Stimulated activated CD8-positive, alpha-beta memory T cell treated with anti-CD3 and anti-CD28 coated beads, Interleukin-7, amount 100 ng/mL, for 24 hours (primary cell): Measurements from ENCODE around the gene ARHGAP1.
"Not testable (repeated sequence)": the region's sequence is repeated elsewhere in the genome, so short reads cannot be mapped to it uniquely, and the experiment has no call there.

Source experiments
- DNase-seq: peaks from one replicate; pipeline ENCODE4 v3.0.0-alpha.2; 2020; ENCODE audit warnings: low read depth

ARHGAP1 gene

GRCh38 chr11:46672381-46672839 lies 28.0 kb downstream of the ARHGAP1 start:
- no peak for DNase-seq

DNA sequence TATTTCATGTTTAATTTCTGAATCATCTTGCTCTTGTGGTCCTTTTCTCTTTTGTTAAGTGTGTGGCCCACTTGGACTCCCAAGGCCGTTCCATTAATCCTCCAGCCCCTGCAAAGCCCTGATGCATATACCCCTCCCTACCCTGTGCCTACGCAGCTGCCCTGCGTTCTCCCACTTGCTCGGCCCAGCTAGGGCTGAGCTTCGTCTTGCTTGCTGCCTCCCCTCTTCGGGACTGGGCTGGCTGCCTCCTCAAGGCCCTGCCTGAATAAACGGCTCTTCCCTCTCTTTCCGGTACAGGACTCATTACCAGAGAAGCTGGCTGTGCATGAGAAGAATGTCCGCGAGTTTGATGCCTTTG lies 28.5 kb downstream of the ARHGAP1 start:
- no peak for DNase-seq

GRCh38 chr11:46670521-46670920 lies 29.9 kb downstream of the ARHGAP1 start:
- DNase-seq = not testable (repeated sequence)

DNA sequence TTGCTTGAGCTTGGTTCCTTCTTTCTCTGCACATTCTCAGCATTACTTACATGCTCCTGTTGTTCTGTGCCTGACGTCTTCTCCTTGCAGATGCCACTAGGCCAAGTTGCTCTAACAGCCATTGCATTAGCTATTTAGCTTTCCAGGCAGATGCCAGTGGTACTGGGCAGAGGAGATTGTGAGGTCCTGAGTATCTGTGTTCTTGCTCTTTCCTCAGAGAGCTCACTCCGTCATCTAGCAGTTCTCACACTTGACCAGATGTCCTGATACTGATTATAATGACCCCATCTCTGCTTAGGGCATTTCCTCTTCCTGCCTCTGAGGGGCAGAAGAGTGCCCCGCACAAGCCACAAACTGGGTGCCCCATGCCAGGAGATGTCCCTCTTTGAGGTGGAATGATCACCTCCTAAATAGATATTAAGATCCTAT lies 30.7 kb downstream of the ARHGAP1 start:
- no peak for DNase-seq

GRCh38 chr11:46668480-46669085 lies 31.8 kb downstream of the ARHGAP1 start:
- no peak for DNase-seq

DNA sequence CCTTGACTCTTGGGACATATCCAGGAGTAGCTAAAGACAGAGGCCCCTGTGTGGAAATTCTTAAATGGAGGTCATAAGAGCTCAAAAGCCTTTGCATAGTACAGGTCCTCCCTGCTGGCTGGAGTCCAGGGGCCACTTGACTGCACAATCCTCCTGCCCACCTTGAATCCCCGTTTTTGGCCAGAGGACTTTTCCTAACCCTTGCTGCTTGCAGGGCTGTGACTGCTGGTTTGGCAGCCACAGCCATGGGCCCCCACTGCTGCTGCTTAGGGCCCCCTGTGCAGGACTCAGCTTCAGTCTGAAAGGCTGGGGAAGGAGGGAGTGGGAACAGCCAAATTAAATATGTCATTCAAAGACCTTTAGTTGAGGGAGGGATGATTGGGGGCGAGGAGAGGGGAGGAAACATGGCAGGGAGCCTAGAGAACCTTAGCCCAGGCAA lies 33.4 kb downstream of the ARHGAP1 start:
- no peak for DNase-seq

DNA sequence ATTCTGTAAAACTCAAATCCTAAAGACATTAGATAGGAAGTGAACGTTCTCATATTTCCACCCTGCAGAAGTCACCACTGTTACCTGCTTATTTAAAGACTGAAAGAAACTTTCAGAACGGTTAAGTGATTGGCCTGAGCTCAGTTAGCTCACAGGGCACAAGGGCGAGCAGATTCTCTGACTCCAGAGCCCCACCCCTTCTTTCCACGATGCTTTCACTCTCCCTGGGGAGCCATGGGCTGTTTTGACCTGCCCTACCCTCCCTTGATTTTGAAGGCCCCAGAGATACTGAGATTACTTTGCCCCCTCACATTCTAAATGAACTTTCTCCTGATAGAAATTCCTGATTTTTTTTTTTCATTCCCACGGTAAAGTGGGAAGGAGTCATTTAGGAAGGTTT lies 33.9 kb downstream of the ARHGAP1 start:
- no peak for DNase-seq

DNA sequence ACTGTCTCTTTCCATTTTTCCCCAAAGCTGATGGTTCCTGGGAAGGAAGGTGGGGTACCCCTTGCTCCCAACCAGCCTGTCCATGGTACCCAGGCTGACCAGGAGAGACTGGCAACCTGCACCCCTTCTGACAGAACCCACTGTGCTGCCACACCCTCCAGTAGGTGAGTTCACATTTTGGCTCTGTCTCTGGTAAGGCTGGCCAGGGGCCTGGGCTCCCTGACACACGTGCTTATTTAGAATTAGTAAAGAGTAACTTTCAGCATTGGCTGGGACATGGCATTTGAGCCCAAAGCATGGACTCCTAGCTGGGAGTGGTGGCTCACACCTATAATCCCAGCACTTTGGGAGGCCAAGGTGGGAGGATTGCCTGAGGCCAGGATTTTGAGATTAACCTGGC lies 35.1 kb downstream of the ARHGAP1 start:
- DNase-seq = no peak

DNA sequence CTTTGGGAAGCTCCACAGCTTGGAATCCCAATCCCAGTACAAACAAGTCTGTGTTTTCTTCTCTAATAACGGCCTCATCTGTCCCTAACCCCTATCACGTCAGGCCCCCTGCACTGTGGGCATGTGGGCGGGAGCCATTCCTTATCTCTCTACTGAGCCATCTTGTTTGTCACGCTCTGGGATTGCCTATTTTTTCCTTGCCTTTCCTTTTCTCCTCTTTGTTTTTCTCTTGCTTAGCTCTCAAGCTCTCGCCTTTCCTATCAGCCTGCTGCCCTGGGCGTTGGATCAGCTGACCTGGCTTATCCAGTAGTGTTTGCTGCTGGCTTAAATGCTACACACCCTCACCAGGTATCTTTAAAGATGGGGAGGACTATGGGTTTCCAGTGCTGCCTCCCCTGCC lies 35.8 kb downstream of the ARHGAP1 start:
- no peak for DNase-seq

DNA sequence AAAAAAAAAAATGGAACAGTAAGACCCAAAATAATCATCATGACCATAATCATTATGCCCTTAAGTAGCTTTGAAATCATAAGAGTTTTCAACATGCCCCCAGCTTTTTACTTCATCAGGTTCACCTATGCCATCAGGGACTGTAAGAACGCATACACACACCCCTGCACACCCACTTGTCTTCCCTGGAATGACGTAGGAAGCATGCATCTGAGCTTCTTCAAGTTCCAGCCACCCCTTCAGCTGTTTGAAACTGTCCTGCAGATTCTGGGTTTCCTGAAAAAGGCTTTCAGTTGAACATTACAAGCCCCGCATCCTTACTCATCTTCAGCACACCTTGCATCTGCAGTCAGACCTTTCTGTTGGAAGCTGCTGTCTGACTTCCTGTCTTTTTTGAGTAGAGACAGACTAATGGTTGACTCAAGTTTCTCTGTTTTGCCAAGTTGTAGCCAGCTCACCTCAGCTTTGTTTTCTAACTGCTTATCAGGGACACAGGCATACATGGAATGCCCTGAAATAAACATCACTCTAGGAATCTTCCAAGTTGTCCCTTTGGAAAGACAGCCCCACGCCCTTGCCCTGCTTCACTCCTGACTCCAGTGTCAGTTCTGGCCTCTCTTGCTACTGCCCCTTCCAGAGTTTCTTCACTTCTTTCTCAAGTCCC lies 37.0 kb downstream of the ARHGAP1 start:
- no peak for DNase-seq

DNA sequence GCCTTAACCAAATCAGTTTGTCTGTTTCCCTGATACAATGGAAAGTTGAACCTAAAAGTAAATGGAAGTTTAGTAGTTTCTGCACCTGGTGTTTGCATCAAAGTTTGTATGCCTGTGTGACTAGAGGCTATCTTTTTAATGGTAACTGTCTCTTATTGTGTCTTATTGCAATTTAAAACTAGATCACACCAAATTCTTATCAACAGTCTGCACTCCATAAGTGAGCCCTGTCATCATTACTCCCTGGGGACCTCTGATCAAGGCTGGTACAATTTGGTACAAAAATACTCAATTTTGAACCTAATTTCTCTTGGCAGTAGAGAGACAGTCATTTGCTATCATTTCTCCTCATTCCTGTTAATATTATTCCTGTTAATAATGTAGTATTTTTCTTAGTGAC lies 38.1 kb downstream of the ARHGAP1 start:
- DNase-seq = no peak

GRCh38 chr11:46661836-46662235 lies 38.6 kb downstream of the ARHGAP1 start:
- no peak for DNase-seq

DNA sequence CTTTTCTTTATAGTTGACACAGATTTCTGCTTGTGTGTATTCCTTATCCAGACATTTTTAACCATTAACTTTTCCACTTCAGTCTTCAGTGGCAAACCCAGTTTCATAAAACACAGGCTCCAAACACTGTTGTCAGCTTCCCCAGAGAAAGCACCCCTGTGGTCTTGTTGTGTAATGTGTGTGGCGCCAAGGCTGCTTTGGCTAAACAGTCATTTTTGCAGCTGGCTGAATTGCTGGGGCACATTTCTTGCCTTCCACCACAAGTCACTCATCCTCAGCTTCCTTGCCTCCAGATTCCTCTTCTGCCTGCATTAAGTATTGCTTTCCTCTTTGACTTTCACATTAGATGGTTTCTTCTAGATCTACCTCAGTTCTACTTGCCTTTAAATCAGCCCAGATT lies 40.5 kb downstream of the ARHGAP1 start:
- DNase-seq = no peak

DNA sequence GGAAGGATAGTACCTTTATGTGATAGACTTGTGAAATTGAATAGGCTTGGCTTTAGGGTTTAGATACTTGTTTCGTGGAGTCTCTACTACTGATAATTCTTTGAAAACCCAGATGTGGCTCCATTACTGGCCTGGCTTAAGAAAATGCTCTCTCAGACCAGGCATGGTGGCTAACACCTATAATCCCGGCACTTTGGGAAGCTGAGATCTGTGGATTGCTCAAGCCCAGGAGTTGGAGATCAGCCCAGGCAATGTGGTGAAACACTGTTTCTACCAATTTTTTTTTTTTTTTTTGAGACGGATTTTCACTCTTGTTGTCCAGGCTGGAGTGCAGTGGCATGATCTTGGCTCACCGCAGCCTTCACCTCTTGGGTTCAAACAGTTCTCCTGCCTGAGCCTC lies 42.2 kb downstream of the ARHGAP1 start:
- no peak for DNase-seq

DNA sequence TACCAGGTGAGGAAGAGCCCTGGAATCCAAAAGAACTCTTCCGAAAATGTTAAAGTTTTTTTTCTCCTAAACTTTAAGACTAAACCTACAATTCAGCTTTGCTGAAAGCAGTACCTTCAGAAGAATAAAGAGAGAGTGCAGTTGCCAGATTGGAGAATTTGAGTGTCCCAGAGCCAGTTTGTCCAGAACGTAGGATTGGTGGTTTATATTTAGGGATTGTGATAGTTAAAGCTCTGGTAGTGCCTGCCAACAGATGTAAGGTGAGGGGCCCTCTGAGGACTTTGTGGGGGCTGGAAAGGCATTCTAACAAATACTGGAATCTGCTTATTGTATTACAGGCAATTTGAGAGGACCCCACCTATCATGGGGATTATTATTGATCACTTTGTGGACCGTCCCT lies 43.2 kb downstream of the ARHGAP1 start:
- DNase-seq = no peak

- DNase-seq = no peak
These were observed 44.8 kb downstream of the ARHGAP1 start for GRCh38 chr11:46655631-46656030.

DNA sequence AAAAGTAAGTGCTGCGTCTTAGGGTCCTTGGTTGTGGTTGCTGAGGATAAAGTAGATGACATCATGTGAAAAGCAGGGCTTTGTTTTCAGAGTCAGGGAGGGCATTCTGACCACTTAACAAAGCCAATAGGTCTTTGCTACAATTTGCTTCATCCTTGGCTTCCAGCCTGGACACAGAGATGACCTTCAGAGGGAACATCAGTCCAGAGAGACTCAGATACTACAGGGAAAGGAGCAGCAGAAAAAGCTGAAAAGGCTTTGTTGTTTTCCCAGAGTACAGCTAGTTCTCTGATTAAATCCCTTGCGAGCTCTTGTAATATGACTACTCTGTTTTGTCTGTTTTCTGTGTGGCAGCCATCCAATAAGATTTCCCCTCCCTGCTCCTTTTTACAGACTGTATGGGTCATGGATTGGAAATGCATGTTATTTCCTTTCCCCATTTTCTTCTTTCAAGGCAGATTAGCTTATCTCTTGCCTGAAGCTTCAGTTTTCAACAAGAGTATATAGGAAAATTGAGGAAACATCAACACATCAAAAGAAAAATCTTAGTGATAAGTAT lies 51.2 kb downstream of the ARHGAP1 start:
- DNase-seq = no peak

GRCh38 chr11:46643986-46644385 lies 56.4 kb downstream of the ARHGAP1 start:
- DNase-seq = no peak

GRCh38 chr11:46643531-46643930 lies 56.9 kb downstream of the ARHGAP1 start:
- no peak for DNase-seq

- DNase-seq = no peak
These were observed 57.6 kb downstream of the ARHGAP1 start for GRCh38 chr11:46642627-46643335.

- DNase-seq = no peak
These were observed 58.8 kb downstream of the ARHGAP1 start for GRCh38 chr11:46641639-46642038.

- DNase-seq = no peak
These were observed 60.2 kb downstream of the ARHGAP1 start for GRCh38 chr11:46640036-46640788.
